Measurements from ENCODE around the gene TOM1L2.
A peak's percentile ranks its signal among the peaks of the same experiment; 100 is the strongest.

TOM1L2 gene

DNA sequence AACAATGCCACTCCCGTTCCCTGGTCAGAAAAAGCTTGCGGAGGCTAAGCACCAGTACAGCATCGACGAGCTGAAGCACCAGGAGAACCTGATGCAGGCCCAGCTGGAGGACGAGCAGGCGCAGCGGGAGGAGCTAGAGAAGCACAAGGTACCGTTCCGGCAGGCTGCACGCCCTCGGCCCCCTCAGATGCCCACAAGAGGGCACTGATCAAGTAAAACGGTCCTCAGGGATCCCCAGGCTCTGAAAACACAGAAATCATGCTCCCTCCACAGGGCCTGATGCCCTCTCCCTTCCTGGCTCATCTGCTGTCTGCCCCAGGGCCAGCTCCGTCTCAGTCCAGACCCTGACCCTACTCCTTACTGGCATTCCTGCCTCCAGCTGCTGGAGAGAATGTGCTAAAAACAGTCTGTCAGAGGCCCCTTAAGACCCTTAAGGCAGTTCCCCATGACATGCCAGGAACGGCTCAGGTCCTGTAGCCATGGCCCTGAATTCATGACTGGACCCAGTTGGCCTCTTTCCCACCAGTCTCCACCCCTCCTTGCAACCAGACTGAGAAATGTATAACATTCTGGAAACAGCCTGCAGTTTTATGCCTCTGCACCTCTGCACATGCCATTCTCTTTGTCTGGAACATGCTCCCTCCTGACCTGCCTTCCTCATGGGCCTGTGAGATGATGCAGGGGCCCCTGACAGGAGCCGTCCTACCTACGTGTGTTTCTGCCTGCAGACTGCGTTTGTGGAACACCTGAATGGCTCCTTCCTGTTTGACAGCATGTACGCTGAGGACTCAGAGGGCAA lies 22.3 kb upstream of the TOM1L2 start:
- DNase-seq: peak in 1 of 14 donors; percentile 10

DNA sequence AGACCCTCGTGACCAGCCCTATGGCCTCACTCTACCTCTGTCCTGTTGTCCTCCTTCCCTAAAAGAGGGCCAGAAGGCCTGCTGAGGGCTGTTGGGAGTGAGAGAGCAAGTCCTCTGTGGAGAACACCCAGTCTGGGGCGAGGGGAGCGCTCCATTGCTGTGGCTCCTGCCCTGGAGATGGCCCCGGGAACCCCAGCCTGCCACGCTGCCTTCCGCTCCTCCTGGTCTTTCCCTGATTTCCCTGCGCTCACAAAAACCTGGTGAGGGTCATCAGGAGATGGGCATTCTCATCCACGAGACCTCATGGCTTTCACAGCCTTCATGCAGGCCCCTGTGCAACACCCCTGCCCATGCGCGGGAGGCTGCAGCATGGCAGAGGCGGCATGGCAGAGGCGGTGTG lies 21.7 kb upstream of the TOM1L2 start:
- DNase-seq: no peak

DNA sequence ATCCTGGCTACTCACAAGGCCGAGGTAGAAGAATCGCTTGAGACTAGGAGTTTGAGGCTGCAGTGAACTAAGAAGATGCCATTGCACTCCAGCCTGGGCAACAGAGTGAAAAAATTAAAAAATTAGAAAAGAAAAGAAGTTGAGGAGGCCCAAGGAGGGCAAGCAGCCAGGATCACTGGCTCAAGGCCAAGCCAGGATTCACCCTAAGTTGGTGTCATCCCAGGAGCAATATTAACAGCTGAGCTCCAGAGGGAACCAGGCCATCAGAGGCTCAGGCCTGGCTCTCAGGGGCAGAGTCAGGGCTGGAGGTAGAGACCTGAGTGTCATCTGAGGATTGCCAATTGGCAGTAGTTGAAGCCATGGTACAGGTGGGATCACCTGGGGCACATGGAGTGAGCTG lies 21.2 kb upstream of the TOM1L2 start:
- no peak for DNase-seq

- no peak for DNase-seq
These were observed 18.1 kb upstream of the TOM1L2 start for GRCh38 chr17:17990282-17990681.

- no peak for DNase-seq
These were observed 17.4 kb upstream of the TOM1L2 start for GRCh38 chr17:17989618-17990017.

DNA sequence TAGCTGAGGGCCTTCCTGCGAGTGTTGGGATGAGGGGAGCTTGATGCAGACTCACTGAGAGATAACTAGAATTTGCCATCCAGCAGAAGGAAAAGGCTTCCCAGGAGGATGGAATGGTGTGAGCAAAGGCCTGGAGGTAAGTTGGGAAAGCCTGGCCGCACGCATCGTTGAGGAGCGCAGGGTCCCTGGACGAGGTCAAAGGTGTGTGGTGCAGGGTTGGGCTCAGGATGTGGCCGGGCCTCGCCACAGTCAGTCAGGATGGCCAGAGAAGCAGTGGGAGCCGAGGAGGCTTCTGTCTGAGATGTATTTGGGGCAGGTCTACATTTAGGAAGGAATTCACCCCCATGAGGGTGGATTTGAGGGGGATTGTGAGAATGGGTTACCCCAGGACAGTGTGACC lies 16.9 kb upstream of the TOM1L2 start:
- no peak for DNase-seq

DNA sequence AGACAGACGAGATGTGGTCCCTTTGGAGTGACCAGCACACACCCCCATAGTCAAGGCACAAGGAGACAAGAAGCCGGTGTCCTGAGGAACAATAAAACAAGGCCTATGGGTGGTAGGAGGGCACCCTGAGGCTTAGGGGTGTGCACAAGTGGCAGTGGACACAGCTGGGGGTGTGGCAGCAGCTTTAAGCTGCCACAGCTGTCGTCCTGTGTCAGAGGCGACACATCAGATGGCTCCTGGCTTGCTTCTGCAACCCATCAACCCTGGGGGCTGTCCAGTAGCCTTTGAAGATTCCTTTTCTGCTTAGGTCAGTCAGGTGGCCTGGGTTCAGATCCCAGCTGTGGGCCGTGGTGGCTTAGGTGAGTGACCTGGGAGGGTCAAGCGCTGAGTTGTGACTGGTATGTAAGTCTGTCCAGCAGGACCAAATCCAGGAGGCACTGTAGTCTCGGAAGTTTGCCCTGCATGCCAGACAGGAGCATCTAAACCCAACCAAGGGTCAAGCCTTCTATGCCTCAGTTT lies 16.3 kb upstream of the TOM1L2 start:
- no peak for DNase-seq

DNA sequence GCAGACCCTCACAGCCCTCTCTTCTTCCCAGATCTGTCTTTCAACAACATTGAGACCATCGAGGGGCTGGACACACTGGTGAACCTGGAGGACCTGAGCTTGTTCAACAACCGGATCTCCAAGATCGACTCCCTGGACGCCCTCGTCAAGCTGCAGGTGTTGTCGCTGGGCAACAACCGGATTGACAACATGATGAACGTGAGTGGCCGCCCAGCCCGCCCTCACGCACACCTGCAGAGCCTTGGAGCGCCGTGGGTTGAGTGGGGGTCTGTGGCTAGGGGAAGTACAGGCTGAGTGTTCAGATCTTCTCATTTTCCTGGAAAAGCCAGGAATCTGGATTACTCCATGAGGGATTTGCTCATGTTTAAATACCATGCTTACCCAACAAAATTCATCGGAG lies 15.7 kb upstream of the TOM1L2 start:
- DNase-seq: no peak

GRCh38 chr17:17987187-17987896 lies 15.1 kb upstream of the TOM1L2 start:
- DNase-seq: no peak

GRCh38 chr17:17985555-17985954 lies 13.4 kb upstream of the TOM1L2 start:
- DNase-seq: no peak

GRCh38 chr17:17985153-17985552 lies 13.0 kb upstream of the TOM1L2 start:
- no peak for DNase-seq

DNA sequence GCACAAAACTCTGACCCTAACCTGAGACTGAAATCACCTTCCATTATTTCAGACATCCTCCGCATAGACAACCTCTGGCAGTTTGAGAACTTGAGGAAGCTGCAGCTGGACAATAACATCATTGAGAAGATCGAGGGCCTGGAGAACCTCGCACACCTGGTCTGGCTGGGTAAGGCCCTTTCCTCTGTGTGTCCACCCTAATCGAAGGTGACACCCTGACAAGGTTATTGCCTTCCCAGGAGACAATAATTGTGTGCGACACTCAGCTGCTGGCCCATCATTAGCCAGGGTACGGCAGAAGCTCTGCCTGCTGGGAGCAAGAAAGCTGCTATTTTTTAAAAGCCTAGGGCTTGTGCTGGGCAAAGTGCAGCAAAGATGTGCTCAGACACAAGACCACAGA lies 11.6 kb upstream of the TOM1L2 start:
- DNase-seq: no peak

DNA sequence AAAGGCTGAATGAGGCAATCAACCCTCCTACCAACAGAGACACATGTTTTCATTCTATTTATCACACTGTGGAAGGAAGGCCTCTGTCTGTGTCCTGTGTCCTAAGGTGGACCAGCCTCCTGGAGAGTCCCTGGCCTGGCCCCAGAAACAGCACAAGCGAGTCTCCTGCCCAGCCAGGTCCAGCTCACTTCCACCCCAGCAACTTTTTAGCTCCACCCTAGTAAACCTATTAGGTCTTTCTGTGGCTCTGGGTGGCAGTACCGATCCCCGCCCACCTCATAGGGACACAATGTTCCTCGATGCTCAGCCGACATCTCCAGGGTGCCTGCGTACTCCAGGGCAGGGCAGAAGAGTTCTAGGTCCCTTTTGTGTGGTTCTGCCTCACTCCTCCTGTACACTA lies 11.2 kb upstream of the TOM1L2 start:
- no peak for DNase-seq

GRCh38 chr17:17982801-17983200 lies 10.6 kb upstream of the TOM1L2 start:
- no peak for DNase-seq

GRCh38 chr17:17981330-17981729 lies 9.1 kb upstream of the TOM1L2 start:
- DNase-seq: no peak

DNA sequence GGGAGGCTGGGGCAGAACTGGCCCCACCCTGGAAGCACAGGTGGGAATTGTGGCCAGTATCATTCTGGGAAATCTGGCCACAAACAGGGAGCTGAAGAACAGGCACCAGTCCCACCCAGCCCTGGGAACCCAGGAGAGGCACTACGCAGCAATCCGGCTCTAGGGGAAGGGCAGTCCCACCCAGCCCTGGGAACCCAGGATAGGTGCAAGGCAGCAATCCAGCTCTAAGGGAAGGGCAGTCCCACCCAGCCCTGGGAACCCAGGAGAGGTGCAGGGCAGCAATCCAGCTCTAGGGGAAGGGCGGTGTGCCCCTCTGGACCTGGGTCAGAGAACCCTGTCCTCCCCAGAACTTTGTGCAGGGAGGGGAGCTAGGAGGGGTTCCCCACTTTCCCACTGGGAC lies 7.6 kb upstream of the TOM1L2 start:
- no peak for DNase-seq

- peak in 1 of 14 donors; percentile 2 for DNase-seq
These were observed 6.6 kb upstream of the TOM1L2 start for GRCh38 chr17:17978481-17979424.

GRCh38 chr17:17976931-17977570 lies 4.9 kb upstream of the TOM1L2 start:
- DNase-seq: no peak

DNA sequence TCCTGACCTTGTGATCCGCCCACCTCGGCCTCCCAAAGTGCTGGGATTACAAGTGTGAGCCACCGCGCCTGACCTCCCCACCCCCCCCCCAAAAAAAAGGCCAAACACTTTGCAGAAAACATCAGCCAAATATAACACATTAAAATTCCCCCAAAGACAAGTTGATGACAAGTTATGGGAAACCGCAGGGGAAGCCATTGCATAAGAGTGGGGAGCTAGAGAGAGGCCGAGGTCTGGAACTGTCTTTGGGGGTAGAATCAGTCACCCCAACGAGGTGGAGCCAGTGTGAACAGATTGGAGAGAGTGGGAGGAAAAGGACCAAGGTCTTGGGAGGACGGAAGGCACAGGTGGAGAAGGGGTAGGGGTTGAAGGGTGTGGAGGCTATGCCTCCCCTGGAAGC lies 3.2 kb upstream of the TOM1L2 start:
- DNase-seq: no peak

DNA sequence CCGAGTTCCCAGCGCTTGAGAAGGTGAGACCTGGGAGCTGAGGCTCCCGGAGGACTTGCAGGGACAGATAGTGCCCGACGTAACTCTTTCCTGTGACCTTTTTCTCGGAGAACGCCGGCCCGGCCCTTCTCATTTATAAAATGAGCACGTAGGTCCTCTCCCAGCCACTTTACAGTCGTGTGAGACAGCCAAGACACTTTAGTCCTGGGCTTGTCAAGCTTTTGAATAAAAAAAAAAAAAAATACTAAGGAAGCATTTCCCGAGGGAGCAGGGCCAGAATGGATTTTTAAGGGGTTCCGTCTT lies 703 bp upstream of the TOM1L2 start:
- DNase-seq: no peak

- peak in 3 of 14 donors; percentile 47 to 70 (median 54) for DNase-seq
These were observed 622 bp downstream of the TOM1L2 start for GRCh38 chr17:17971431-17972125.

Data from C1 segment of cervical spinal cord (tissue), 14 donors.